HepG2 (cell line): ENCODE results near the gene C1orf159. TPM values are rescaled to one million over a fixed set of nuclear protein-coding genes. Genes with fewer than 3 reads are reported as not detected.

Source experiments
- ZBTB40 ChIP-seq, 2 experiments: fragments of 450-650 bp in 1 of 2; sonication (generic) in 1 of 2; formaldehyde crosslinking in 1 of 2; IDR thresholded peaks; 2 replicates each; pipeline versions ENCODE4 v1.6.1 to v1.8.0; 2016 to 2022; ENCODE audit warnings: antibody characterized with exemption in 1 of 2, mild to moderate bottlenecking in 1 of 2, missing genetic modification reagents in 1 of 2
- ZFP91 ChIP-seq: sonication (generic); formaldehyde crosslinking; IDR thresholded peaks from 2 replicates; pipeline ENCODE4 v1.9.0; 2022; ENCODE audit warnings: missing genetic modification reagents, mild to moderate bottlenecking, borderline replicate concordance
- ZNF674 ChIP-seq: sonication (generic); formaldehyde crosslinking; IDR thresholded peaks from 2 replicates; pipeline ENCODE4 v1.5.0; 2020; ENCODE audit warnings: low read depth, mild to moderate bottlenecking, missing genetic modification reagents
- polyA plus RNA-seq, 8 experiments: library from polyadenylated mRNA; depleted of rRNA in 3 of 8; stranded (reverse) in 7 of 8; unstranded in 1 of 8; fragments of >200 nt; fragmentation: Illumina TruSeq in 4 of 8; extraction: Trizol in 4 of 8; gene quantifications; 2 replicates each; pipeline versions ENCODE4 v1.2.1 to v1.2.3, GENCODE V29; 2011 to 2016; ENCODE audit warnings: low read depth in 4 of 8, missing spikeins in 1 of 8, mixed read lengths in 1 of 8; ENCODE audit not compliant: insufficient read depth in 1 of 8
- total RNA-seq, 5 experiments: library from RNA; depleted of rRNA; stranded (reverse); fragments of >200 nt; fragmentation: Illumina TruSeq; extraction: Trizol; gene quantifications; 2 replicates each; pipeline ENCODE4 v1.2.3, GENCODE V29; 2016; ENCODE audit warnings: low read depth in 1 of 5

The C1orf159 gene
- total and polyA plus RNA-seq, 2 of the 13 experiments (the other 11 are each of a cell fraction or from before 2014, with no cell fraction given): 3.8 to 6.7 TPM

- no peak for TF ChIP-seq ZBTB40 (IDR thresholded peaks at IDR 0.05)
- no peak for TF ChIP-seq ZBTB40 (CRISPR knock-in tag; IDR thresholded peaks at IDR 0.05)
- no peak for TF ChIP-seq ZFP91 (CRISPR knock-in tag)
- TF ChIP-seq ZNF674 (CRISPR knock-in tag): no peak
Measured at GRCh38 chr1:1041092-1041523, 74.8 kb downstream of the C1orf159 start (continued).
